Natural killer cell (primary cell): ENCODE measurements around the gene SGCA. TPM values are rescaled to one million over a fixed set of nuclear protein-coding genes. Genes with fewer than 3 reads are reported as not detected.

ENCODE experiments used
- ATAC-seq, 3 donors: fragments of 150-1000 bp in 2 of 3; fragments of 200-7000 bp in 1 of 3; cut with Tn5 transposase; 1 replicate in 1 of 3; 2 replicates in 2 of 3; pipeline ENCODE4 v1.10.0; 2021; ENCODE audit warnings: mild to moderate bottlenecking in 2 of 3, moderate library complexity in 2 of 3
- DNase-seq, 2 donors: peaks; one replicate each; pipeline versions ENCODE4 v3.0.0 to v3.0.0-alpha.2; 2013 to 2021; ENCODE audit warnings: mixed read lengths in 1 of 2
- H3K27ac ChIP-seq: one replicate; pipeline ENCODE4 v1.5.1; 2013; ENCODE audit warnings: mild to moderate bottlenecking, low read length
- H3K27me3 ChIP-seq: one replicate; pipeline ENCODE4 v1.6.1; 2013; ENCODE audit warnings: low read length; ENCODE audit not compliant: control insufficient read depth, insufficient read depth
- H3K36me3 ChIP-seq: one replicate; pipeline ENCODE4 v1.6.1; 2013; ENCODE audit warnings: low read length; ENCODE audit not compliant: control insufficient read depth, insufficient read depth
- H3K4me1 ChIP-seq: one replicate; pipeline ENCODE4 v1.6.1; 2013; ENCODE audit warnings: low read length; ENCODE audit not compliant: control insufficient read depth, insufficient read depth
- H3K4me3 ChIP-seq: one replicate; pipeline ENCODE4 v1.5.1; 2013; ENCODE audit warnings: low read length
- H3K9me3 ChIP-seq: one replicate; pipeline ENCODE4 v1.6.1; 2013; ENCODE audit warnings: low read length; ENCODE audit not compliant: control insufficient read depth, insufficient read depth
- H3K27ac Mint-ChIP-seq, 2 donors: one replicate each; pipeline ENCODE4 v1.8.0; 2022; ENCODE audit warnings: mild to moderate bottlenecking in 2 of 2, mixed read lengths in 2 of 2, moderate library complexity in 1 of 2
- H3K27me3 Mint-ChIP-seq, 2 donors: one replicate each; pipeline ENCODE4 v1.8.0; 2022; ENCODE audit warnings: low read depth in 2 of 2, mixed read lengths in 2 of 2
- H3K36me3 Mint-ChIP-seq: one replicate; pipeline ENCODE4 v1.8.0; 2022; ENCODE audit warnings: mixed read lengths
- H3K4me1 Mint-ChIP-seq, 2 donors: one replicate each; pipeline ENCODE4 v1.8.0; 2022; ENCODE audit warnings: mixed read lengths in 2 of 2
- H3K4me3 Mint-ChIP-seq: one replicate; pipeline ENCODE4 v1.8.0; 2022; ENCODE audit warnings: mild to moderate bottlenecking, moderate library complexity, mixed read lengths
- H3K9me3 Mint-ChIP-seq, 2 donors: one replicate each; pipeline ENCODE4 v1.8.0; 2022; ENCODE audit warnings: mixed read lengths in 2 of 2
- CTCF ChIP-seq: fragments of 200-600 bp; IDR thresholded peaks from one replicate; pipeline ENCODE4 v1.8.0; 2022; ENCODE audit warnings: antibody characterized with exemption
- WGBS: methylation state at CpG from one replicate; pipeline ENCODE4 v1.1.7; 2013; ENCODE audit warnings: missing lambda C conversion rate; ENCODE audit not compliant: insufficient coverage; 5-methylcytosine and 5-hydroxymethylcytosine counted together
- intact Hi-C: fragments of 100-400 bp; cut with micrococcal nuclease; formaldehyde crosslinking; loops from one replicate; pipeline ENCODE4 v1.14.2; 2022
- total RNA-seq, 4 donors: library from RNA; stranded (reverse); fragments of 120-200 nt in 1 of 4; gene quantifications; one replicate each; pipeline versions ENCODE4 v1.2.3 to v1.2.4, GENCODE V29; 2013 to 2022

The SGCA gene
- total RNA-seq, 3 donors from 2014 or later (not counting 1 experiment from before 2014, with no cell fraction given) = not detected

- TF ChIP-seq CTCF = no peak
- peaks cover 25 to 29% of the 10 kb centered on the region in 2 donors for H3K27me3 Mint-ChIP-seq
- Histone ChIP-seq H3K27me3 (peaks cover 5% of the 10 kb centered on the region), H3K36me3 (no peaks in the 10 kb centered on the region), H3K4me3 (no peak overlapping the region), H3K9me3 (no peaks in the 10 kb centered on the region), H3K4me1 (peaks cover 19% of the 10 kb centered on the region), H3K27ac (no peak overlapping the region)
- H3K27ac Mint-ChIP-seq = no peak overlapping the region
- H3K9me3 Mint-ChIP-seq = no peaks in the 10 kb centered on the region
- H3K4me3 Mint-ChIP-seq = no peak overlapping the region
- DNase-seq = no peak
- intact Hi-C loops = loop anchor here (10.0 kb wide), 1 partner anchor 171 kb away; no protein-coding TSS in a partner anchor
- no peaks in the 10 kb centered on the region for H3K36me3 Mint-ChIP-seq
- WGBS = 91% methylated on average over 12 of the region's 12 CpGs
- ATAC-seq = no peak
- peaks cover 12 to 13% of the 10 kb centered on the region in 2 donors for H3K4me1 Mint-ChIP-seq
Observed at GRCh38 chr17:50123649-50124349, 42.0 kb upstream of the SGCA start.

- ATAC-seq (no peak), DNase-seq (no peak)
- no peaks in the 10 kb centered on the region for H3K36me3 ChIP-seq
- Mint-ChIP-seq H3K27me3 (peaks cover 15 to 17% of the 10 kb centered on the region in 2 donors), H3K4me1 (peaks cover 15 to 20% of the 10 kb centered on the region in 2 donors), H3K36me3 (no peaks in the 10 kb centered on the region), H3K9me3 (no peaks in the 10 kb centered on the region), H3K27ac (no peak overlapping the region), H3K4me3 (no peak overlapping the region)
- peaks cover 8% of the 10 kb centered on the region for H3K27me3 ChIP-seq
- no peak overlapping the region for H3K4me3 ChIP-seq
- no peaks in the 10 kb centered on the region for H3K9me3 ChIP-seq
- TF ChIP-seq CTCF = no peak
- intact Hi-C loops = loop anchor here (10.0 kb wide), 1 partner anchor 169 kb away; no protein-coding TSS in a partner anchor
- peaks cover 33% of the 10 kb centered on the region for H3K4me1 ChIP-seq
- no peak overlapping the region for H3K27ac ChIP-seq
- WGBS = 95% methylated on average over 4 of the region's 4 CpGs
Observed at GRCh38 chr17:50125420-50125997, 40.3 kb upstream of the SGCA start.

- DNase-seq (no peak), ATAC-seq (no peak)
- H3K27me3 ChIP-seq = peaks cover 12% of the 10 kb centered on the region
- Mint-ChIP-seq H3K9me3 (no peaks in the 10 kb centered on the region), H3K4me3 (peak overlapping the region; percentile 31), H3K27ac (no peak overlapping the region), H3K36me3 (no peaks in the 10 kb centered on the region), H3K4me1 (peaks cover 21 to 41% of the 10 kb centered on the region in 2 donors), H3K27me3 (peaks cover 9 to 13% of the 10 kb centered on the region in 2 donors)
- no peaks in the 10 kb centered on the region for H3K9me3 ChIP-seq
- H3K36me3 ChIP-seq = no peaks in the 10 kb centered on the region
- H3K4me1 ChIP-seq = peaks cover 40% of the 10 kb centered on the region
- 13% methylated on average over 5 of the region's 6 CpGs for WGBS
- intact Hi-C loops = loop anchor here (10.0 kb wide), 1 partner anchor 167 kb away; no protein-coding TSS in a partner anchor
- no peak for TF ChIP-seq CTCF
- no peak overlapping the region for H3K4me3 ChIP-seq
- H3K27ac ChIP-seq = no peak overlapping the region
Observed at GRCh38 chr17:50127697-50128361, 38.0 kb upstream of the SGCA start.
